ENCODE measurements around the gene SEMA3A.

DNA sequence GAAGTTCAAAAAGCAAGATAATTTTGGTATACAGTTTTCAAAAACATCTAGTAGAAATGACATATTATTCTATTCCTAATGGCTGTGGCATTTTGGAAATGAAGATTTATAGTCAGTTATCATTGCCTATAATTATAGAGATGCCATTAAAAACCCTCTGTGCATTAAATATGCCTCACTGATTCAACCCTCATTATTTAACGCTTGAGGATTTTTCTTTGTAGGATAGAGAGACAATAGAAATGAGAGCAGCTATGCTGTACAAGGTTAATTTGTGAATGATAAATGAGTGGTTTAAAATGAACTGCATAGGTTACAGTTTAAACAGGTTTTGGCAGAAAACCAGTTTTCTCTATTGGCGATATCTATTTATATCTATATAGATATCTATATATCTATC is 32.2 kb upstream of the SEMA3A start:
- TF ChIP-seq CTCF (IDR thresholded peaks at IDR 0.05) (no peak), POLR2A (IDR thresholded peaks at IDR 0.05) (no peak)

All from esophagus squamous epithelium (tissue), 4 donors.